ENCODE measurements around the gene VAMP2.

DNA sequence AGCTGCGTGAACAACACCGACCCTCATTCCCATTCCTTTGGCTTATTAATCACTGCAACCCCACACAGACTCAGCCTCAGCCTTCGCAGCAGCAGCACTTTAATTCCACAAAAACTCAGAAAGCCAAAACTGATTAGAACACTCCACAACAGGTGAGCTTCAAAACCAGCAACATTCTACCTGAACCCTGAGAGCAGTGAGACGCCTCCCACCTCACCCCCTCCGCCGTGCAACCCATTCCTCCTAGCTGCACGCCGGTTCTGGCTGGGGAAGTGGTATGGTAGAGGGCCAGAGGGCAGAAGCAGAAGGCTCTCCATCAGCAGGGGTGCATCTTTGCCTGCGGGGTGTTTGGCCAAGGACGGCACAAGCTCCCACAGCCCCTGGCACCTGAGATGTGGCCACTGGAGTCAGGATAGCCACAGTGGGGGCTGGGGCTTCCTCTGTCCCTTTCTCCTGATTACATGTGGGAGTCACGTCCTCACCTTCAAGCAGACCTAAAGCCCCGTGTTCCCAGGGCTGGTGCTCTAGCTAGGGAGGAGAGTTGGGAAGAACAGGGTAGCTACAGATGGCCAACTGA is 25.6 kb upstream of the VAMP2 start:
- TF ChIP-seq MEIS1 (CRISPR knock-in tag; IDR thresholded peaks at IDR 0.05; ENCODE audit: borderline replicate concordance) (no peak), ZNF16 (tag by site-specific recombination; IDR thresholded peaks at IDR 0.05; ENCODE audit: low read depth) (no peak), ZNF792 (tag by site-specific recombination; IDR thresholded peaks at IDR 0.05) (no peak), ZNF549 (tag by site-specific recombination; IDR thresholded peaks at IDR 0.05) (no peak), OSR2 (tag by site-specific recombination; IDR thresholded peaks at IDR 0.05) (no peak), ZSCAN16 (tag by site-specific recombination; IDR thresholded peaks at IDR 0.05) (no peak), ZNF140 (tag by site-specific recombination; IDR thresholded peaks at IDR 0.05) (no peak), ZNF175 (tag by site-specific recombination; IDR thresholded peaks at IDR 0.05) (no peak), OVOL3 (tag by site-specific recombination; IDR thresholded peaks at IDR 0.05) (no peak), YY1 (tag by site-specific recombination; IDR thresholded peaks at IDR 0.05) (no peak)
- TF ChIP-seq, protein P1, sequence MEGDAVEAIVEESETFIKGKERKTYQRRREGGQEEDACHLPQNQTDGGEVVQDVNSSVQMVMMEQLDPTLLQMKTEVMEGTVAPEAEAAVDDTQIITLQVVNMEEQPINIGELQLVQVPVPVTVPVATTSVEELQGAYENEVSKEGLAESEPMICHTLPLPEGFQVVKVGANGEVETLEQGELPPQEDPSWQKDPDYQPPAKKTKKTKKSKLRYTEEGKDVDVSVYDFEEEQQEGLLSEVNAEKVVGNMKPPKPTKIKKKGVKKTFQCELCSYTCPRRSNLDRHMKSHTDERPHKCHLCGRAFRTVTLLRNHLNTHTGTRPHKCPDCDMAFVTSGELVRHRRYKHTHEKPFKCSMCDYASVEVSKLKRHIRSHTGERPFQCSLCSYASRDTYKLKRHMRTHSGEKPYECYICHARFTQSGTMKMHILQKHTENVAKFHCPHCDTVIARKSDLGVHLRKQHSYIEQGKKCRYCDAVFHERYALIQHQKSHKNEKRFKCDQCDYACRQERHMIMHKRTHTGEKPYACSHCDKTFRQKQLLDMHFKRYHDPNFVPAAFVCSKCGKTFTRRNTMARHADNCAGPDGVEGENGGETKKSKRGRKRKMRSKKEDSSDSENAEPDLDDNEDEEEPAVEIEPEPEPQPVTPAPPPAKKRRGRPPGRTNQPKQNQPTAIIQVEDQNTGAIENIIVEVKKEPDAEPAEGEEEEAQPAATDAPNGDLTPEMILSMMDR (tag by site-specific recombination; IDR thresholded peaks at IDR 0.05), result no peak
- TF ChIP-seq, protein P2, sequence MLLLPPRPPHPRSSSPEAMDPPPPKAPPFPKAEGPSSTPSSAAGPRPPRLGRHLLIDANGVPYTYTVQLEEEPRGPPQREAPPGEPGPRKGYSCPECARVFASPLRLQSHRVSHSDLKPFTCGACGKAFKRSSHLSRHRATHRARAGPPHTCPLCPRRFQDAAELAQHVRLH (tag by site-specific recombination; IDR thresholded peaks at IDR 0.05), result no peak
- TF ChIP-seq, protein P3, sequence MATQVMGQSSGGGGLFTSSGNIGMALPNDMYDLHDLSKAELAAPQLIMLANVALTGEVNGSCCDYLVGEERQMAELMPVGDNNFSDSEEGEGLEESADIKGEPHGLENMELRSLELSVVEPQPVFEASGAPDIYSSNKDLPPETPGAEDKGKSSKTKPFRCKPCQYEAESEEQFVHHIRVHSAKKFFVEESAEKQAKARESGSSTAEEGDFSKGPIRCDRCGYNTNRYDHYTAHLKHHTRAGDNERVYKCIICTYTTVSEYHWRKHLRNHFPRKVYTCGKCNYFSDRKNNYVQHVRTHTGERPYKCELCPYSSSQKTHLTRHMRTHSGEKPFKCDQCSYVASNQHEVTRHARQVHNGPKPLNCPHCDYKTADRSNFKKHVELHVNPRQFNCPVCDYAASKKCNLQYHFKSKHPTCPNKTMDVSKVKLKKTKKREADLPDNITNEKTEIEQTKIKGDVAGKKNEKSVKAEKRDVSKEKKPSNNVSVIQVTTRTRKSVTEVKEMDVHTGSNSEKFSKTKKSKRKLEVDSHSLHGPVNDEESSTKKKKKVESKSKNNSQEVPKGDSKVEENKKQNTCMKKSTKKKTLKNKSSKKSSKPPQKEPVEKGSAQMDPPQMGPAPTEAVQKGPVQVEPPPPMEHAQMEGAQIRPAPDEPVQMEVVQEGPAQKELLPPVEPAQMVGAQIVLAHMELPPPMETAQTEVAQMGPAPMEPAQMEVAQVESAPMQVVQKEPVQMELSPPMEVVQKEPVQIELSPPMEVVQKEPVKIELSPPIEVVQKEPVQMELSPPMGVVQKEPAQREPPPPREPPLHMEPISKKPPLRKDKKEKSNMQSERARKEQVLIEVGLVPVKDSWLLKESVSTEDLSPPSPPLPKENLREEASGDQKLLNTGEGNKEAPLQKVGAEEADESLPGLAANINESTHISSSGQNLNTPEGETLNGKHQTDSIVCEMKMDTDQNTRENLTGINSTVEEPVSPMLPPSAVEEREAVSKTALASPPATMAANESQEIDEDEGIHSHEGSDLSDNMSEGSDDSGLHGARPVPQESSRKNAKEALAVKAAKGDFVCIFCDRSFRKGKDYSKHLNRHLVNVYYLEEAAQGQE (tag by site-specific recombination; IDR thresholded peaks at IDR 0.05), result no peak
- TF ChIP-seq, protein P4, sequence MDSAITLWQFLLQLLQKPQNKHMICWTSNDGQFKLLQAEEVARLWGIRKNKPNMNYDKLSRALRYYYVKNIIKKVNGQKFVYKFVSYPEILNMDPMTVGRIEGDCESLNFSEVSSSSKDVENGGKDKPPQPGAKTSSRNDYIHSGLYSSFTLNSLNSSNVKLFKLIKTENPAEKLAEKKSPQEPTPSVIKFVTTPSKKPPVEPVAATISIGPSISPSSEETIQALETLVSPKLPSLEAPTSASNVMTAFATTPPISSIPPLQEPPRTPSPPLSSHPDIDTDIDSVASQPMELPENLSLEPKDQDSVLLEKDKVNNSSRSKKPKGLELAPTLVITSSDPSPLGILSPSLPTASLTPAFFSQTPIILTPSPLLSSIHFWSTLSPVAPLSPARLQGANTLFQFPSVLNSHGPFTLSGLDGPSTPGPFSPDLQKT (IDR thresholded peaks at IDR 0.05; ENCODE audit: borderline replicate concordance, low read depth, low read length), result no peak

All from HEK293 (cell line).